ENCODE measurements around the gene RSF1.

RSF1 gene

GRCh38 chr11:77695417-77695816, 125.1 kb downstream of the RSF1 start:
- no peak overlapping the region for H3K4me3 ChIP-seq (ENCODE audit: control insufficient read depth, low read depth, low read length)
- DNase-seq (ENCODE audit: low read depth), result no peak
- TF ChIP-seq, protein P1, sequence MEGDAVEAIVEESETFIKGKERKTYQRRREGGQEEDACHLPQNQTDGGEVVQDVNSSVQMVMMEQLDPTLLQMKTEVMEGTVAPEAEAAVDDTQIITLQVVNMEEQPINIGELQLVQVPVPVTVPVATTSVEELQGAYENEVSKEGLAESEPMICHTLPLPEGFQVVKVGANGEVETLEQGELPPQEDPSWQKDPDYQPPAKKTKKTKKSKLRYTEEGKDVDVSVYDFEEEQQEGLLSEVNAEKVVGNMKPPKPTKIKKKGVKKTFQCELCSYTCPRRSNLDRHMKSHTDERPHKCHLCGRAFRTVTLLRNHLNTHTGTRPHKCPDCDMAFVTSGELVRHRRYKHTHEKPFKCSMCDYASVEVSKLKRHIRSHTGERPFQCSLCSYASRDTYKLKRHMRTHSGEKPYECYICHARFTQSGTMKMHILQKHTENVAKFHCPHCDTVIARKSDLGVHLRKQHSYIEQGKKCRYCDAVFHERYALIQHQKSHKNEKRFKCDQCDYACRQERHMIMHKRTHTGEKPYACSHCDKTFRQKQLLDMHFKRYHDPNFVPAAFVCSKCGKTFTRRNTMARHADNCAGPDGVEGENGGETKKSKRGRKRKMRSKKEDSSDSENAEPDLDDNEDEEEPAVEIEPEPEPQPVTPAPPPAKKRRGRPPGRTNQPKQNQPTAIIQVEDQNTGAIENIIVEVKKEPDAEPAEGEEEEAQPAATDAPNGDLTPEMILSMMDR (conservative IDR thresholded peaks at IDR 0.05; ENCODE audit: control insufficient read depth, insufficient read depth, low read depth, low read length), result no peak

DNA sequence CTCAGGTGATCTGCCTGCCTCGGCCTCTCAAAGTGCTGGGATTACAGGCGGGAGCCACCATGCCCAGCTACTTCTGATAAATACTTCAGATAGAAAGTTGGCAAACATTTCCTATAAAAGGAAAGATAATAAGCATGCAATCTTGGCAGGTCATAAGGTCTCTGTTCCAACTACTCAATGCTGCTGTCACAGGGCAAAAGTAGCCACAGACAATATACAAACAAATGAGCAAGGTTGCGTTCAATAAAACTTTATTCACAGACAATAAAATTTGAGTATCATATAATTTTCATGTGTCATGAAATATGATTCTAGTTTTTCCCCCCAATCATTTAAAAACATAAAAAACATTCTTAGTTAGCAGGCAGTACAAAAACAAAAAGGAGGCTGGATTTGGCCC, 129.9 kb downstream of the RSF1 start:
- no peak for DNase-seq (ENCODE audit: low read depth)
- H3K4me3 ChIP-seq (ENCODE audit: control insufficient read depth, low read depth, low read length), result no peak overlapping the region
- TF ChIP-seq, protein P1 (conservative IDR thresholded peaks at IDR 0.05; ENCODE audit: control insufficient read depth, insufficient read depth, low read depth, low read length), result no peak

GRCh38 chr11:77687088-77687487, 133.4 kb downstream of the RSF1 start:
- H3K4me3 ChIP-seq (ENCODE audit: control insufficient read depth, low read depth, low read length), result no peak overlapping the region
- DNase-seq (ENCODE audit: low read depth), result no peak
- TF ChIP-seq, protein P1 (conservative IDR thresholded peaks at IDR 0.05; ENCODE audit: control insufficient read depth, insufficient read depth, low read depth, low read length), result no peak

GRCh38 chr11:77677138-77677537, 143.4 kb downstream of the RSF1 start:
- DNase-seq (ENCODE audit: low read depth), result peak; percentile 12
- TF ChIP-seq, protein P1 (conservative IDR thresholded peaks at IDR 0.05; ENCODE audit: control insufficient read depth, insufficient read depth, low read depth, low read length), result no peak
- no peak overlapping the region for H3K4me3 ChIP-seq (ENCODE audit: control insufficient read depth, low read depth, low read length)

GRCh38 chr11:77672264-77672663, 148.3 kb downstream of the RSF1 start:
- H3K4me3 ChIP-seq (ENCODE audit: control insufficient read depth, low read depth, low read length), result no peak overlapping the region
- TF ChIP-seq, protein P1 (conservative IDR thresholded peaks at IDR 0.05; ENCODE audit: control insufficient read depth, insufficient read depth, low read depth, low read length), result no peak
- DNase-seq (ENCODE audit: low read depth), result peak; percentile 96

DNA sequence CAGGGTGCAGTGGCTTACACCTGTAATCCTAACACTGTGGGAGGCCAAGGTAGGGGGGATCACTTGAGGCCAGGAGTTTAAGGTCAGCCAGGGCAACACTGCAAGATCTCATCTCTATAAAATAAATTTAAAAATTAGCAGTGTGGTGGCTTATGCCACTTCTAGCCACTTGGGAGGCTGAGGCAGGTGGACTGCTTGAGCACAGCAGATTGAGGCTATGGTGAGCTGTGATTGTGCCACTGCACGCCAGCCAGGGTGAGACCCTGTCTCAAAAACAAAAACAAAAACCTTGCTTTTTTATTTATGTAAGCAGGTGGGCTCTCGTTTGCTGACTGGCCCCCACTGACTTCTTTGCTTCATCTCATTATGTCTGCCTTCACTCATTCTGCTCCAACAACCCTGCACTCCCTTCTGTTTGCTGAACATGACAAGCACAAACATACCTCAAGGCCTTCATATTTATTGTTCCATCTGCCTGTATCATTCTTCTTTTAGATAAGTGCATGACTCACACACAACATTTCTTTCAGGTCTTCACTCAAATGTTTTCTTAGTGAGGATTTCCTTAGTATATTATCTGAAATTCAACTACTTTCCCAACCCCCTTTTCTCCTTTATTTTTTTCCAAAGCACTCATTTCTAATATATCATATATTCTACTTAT, 150.5 kb downstream of the RSF1 start:
- no peak overlapping the region for H3K4me3 ChIP-seq (ENCODE audit: control insufficient read depth, low read depth, low read length)
- no peak for DNase-seq (ENCODE audit: low read depth)
- TF ChIP-seq, protein P1 (conservative IDR thresholded peaks at IDR 0.05; ENCODE audit: control insufficient read depth, insufficient read depth, low read depth, low read length), result no peak

DNA sequence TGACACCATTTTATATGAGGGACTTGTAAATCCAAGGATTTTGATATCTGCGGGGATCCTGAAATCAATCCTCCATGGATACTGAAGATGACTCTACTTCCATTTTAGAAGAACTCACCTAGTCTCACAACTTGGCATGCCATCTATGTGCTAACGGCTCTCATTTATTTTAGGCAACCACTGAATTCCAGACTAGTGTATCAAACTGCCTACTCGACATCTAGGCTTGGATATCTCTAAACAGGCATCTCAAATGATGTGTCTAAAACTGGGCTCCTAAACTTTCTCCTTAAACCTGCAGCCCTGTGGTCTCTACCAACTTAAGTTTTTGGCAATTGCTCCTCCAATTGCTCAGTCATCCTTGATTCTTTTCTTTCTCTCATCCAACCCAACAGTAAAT, 151.8 kb downstream of the RSF1 start:
- TF ChIP-seq, protein P1 (conservative IDR thresholded peaks at IDR 0.05; ENCODE audit: control insufficient read depth, insufficient read depth, low read depth, low read length), result no peak
- no peak for DNase-seq (ENCODE audit: low read depth)
- no peak overlapping the region for H3K4me3 ChIP-seq (ENCODE audit: control insufficient read depth, low read depth, low read length)
